Uterus (tissue), 4 donors: ENCODE results near the gene PDE4B. TPM values are rescaled to one million over a fixed set of nuclear protein-coding genes. Genes with fewer than 3 reads are reported as not detected.
A peak's percentile ranks its signal among the peaks of the same experiment; 100 is the strongest.
"Not testable (repeated sequence)": the region's sequence is repeated elsewhere in the genome, so short reads cannot be mapped to it uniquely, and the experiment has no call there.

Experiments used
- DNase-seq, 2 donors: peaks; one replicate each; pipeline ENCODE4 v3.0.0-alpha.2; 2019 to 2020
- H3K27ac ChIP-seq, 2 donors: fragments of 200-600 bp; sonication (generic); 1 replicate in 1 of 2; 2 replicates in 1 of 2; pipeline ENCODE4 v1.5.1; 2016 to 2018
- H3K27me3 ChIP-seq, 2 donors: fragments of 200-600 bp; sonication (generic); one replicate each; pipeline ENCODE4 v1.5.1; 2018 to 2019; ENCODE audit warnings: control low read depth in 1 of 2
- H3K36me3 ChIP-seq, 2 donors: fragments of 200-600 bp; sonication (generic); one replicate each; pipeline ENCODE4 v1.5.1; 2019; ENCODE audit warnings: control low read depth in 1 of 2
- H3K4me1 ChIP-seq, 2 donors: fragments of 200-600 bp; sonication (generic); one replicate each; pipeline ENCODE4 v1.5.1; 2018 to 2019; ENCODE audit warnings: control low read depth in 1 of 2
- H3K4me3 ChIP-seq, 2 donors: fragments of 200-600 bp; sonication (generic); 1 replicate in 1 of 2; 2 replicates in 1 of 2; pipeline ENCODE4 v1.5.1; 2018 to 2019; ENCODE audit warnings: mild to moderate bottlenecking in 1 of 2
- H3K9me3 ChIP-seq, 2 donors: fragments of 200-600 bp; sonication (generic); one replicate each; pipeline ENCODE4 v1.5.1; 2019; ENCODE audit warnings: control low read depth in 1 of 2
- POLR2A ChIP-seq, 2 donors: fragments of 450-650 bp; IDR thresholded peaks; one replicate each; pipeline ENCODE4 v1.6.1; 2016; ENCODE audit warnings: antibody characterized with exemption in 2 of 2, mild to moderate bottlenecking in 1 of 2, moderate library complexity in 1 of 2
- intact Hi-C: fragments of 100-400 bp; cut with DNase I; formaldehyde crosslinking; loops from one replicate; pipeline ENCODE4 v1.15.1; 2023; ENCODE audit warnings: low total_unique reads
- total RNA-seq, 4 donors: library from RNA; depleted of rRNA in 3 of 4; stranded (reverse); fragments of >200 nt in 3 of 4; gene quantifications; one replicate each; pipeline versions ENCODE4 v1.1.0 to v1.2.4, GENCODE V29; 2014 to 2023
- TF ChIP-seq, protein P1 (sequence below), 4 experiments: fragments of 200-600 bp in 2 of 4; fragments of 450-650 bp in 2 of 4; sonication (generic) in 2 of 4; IDR thresholded peaks; one replicate each; pipeline ENCODE4 v1.5.1; 2016 to 2019; ENCODE audit warnings: antibody characterized with exemption in 4 of 4, mild to moderate bottlenecking in 2 of 4, moderate library complexity in 1 of 4
- donor health status: DM: yes; HTN: yes; CAD: no.

The PDE4B gene
- total RNA-seq, 4 donors from 2014 or later, result 6.9 to 22.9 (median 17.8) TPM

DNA sequence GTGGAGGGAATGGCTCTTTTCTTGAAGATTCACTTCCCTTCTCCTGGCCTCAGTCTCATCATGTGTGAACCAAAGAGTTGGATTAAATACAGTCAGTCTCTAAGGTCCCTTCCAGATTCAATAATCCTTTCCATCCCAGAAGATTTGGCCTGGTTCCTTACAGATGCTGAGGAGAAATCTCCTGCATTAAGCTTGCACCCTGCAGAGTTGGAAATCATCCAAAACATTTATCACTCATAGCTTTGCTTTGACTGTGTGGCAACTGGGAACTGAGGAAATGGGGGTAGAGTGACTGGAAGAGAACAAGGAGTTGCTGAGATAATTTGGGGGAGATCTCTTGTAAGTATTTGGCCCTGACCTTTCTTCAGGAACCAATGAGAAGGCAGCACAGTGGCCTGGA lies 520.7 kb downstream of the PDE4B start:
- no peak for DNase-seq
- Histone ChIP-seq H3K27ac (no peak overlapping the region), H3K36me3 (no peaks in the 10 kb centered on the region), H3K9me3 (no peaks in the 10 kb centered on the region), H3K4me3 (no peak overlapping the region), H3K4me1 (no peaks in the 10 kb centered on the region), H3K27me3 (no peaks in the 10 kb centered on the region)
- TF ChIP-seq, protein P1, sequence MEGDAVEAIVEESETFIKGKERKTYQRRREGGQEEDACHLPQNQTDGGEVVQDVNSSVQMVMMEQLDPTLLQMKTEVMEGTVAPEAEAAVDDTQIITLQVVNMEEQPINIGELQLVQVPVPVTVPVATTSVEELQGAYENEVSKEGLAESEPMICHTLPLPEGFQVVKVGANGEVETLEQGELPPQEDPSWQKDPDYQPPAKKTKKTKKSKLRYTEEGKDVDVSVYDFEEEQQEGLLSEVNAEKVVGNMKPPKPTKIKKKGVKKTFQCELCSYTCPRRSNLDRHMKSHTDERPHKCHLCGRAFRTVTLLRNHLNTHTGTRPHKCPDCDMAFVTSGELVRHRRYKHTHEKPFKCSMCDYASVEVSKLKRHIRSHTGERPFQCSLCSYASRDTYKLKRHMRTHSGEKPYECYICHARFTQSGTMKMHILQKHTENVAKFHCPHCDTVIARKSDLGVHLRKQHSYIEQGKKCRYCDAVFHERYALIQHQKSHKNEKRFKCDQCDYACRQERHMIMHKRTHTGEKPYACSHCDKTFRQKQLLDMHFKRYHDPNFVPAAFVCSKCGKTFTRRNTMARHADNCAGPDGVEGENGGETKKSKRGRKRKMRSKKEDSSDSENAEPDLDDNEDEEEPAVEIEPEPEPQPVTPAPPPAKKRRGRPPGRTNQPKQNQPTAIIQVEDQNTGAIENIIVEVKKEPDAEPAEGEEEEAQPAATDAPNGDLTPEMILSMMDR (IDR thresholded peaks at IDR 0.05), result no peak
- no peak for TF ChIP-seq POLR2A (IDR thresholded peaks at IDR 0.05)
- intact Hi-C loops, result no loop called here

DNA sequence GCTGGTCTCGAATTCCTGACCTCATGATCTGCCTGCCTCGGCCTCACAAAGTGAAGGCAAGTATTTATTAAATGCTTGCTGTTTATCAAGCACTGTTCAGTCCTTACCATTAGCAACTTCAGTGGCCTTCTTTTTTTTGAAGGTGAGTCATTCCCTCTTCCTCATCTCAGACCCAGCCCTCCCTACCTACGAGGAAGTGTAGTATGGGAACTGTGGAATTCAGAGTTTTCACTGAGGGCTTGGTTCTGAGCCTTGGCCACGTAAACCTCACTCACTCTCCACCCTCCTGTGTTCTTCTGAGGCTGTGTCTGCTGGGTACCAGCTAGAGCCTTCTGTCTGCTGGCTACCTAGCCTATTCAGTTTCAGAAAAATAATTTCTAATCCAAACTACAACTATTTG lies 523.0 kb downstream of the PDE4B start:
- Histone ChIP-seq H3K27ac (peak overlapping the region in 1 of 2 donors; percentile 75), H3K27me3 (no peaks in the 10 kb centered on the region), H3K36me3 (no peaks in the 10 kb centered on the region), H3K4me1 (no peaks in the 10 kb centered on the region), H3K4me3 (no peak overlapping the region), H3K9me3 (no peaks in the 10 kb centered on the region)
- DNase-seq, result no peak
- TF ChIP-seq, protein P1 (IDR thresholded peaks at IDR 0.05), result no peak
- TF ChIP-seq POLR2A (IDR thresholded peaks at IDR 0.05), result no peak
- intact Hi-C loops, result no loop called here

DNA sequence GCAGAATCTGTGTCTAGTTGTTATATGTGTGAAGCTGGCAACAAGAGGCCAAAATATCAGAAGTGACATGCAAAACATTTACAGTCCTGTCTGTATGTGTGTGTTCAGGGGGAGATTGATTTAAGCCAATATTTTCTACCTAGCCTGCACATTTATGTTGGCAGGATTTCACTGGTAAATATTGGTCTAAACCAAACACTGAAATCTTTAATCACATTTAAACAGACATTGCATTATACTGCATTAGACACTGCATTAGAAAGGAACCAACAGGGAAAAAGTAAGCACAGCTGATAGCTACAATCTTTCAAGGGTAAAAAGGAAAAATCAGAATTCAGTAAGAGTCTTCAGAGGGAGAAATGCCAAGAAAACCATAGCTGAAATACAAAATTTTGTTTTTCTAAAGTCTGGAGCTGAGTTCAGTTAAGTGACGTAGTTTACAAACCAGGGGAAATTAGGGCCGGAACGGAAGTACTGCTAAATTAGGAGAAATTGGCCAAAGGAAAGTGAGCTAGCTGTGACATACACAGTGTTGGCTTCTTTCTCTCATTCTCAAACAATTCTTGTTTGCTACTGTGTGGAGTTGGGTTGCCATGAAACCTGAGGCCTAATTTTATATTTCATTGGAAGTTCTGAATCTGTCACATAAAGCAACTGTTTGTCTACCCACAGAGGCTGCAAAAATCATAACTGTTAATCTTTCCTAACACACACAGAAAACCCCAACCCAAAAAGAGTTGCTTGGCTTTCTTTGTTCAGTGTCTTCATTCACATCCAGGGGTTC lies 524.0 kb downstream of the PDE4B start:
- intact Hi-C loops, result no loop called here
- H3K4me1 ChIP-seq, result no peaks in the 10 kb centered on the region

DNA sequence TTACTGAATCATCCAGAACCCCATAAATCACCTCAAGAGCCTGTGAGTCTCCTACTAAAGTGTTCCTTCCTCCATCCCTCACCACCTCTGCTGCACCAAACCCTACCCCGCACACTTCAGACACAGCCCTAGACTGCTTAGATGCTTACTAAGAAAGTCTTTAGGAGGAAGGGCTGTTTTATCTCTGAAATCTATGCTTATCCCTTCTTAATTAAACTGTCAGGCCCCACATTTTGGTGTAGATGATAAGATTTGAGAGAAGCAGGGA lies 524.5 kb downstream of the PDE4B start:
- TF ChIP-seq POLR2A (IDR thresholded peaks at IDR 0.05), result no peak
- TF ChIP-seq, protein P1 (IDR thresholded peaks at IDR 0.05), result no peak
- H3K9me3 ChIP-seq, result no peaks in the 10 kb centered on the region
- no peaks in the 10 kb centered on the region for H3K4me1 ChIP-seq
- peak in 1 of 2 donors; percentile 38 for DNase-seq
- intact Hi-C loops, result no loop called here
- no peaks in the 10 kb centered on the region for H3K27me3 ChIP-seq
- peak overlapping the region; percentile 75 to 79 for H3K27ac ChIP-seq
- no peak overlapping the region for H3K4me3 ChIP-seq
- H3K36me3 ChIP-seq, result no peaks in the 10 kb centered on the region

More for the DNA sequence above, 524.0 kb downstream of the PDE4B start:
- H3K27ac ChIP-seq, result peak overlapping the region; percentile 75 to 79
- H3K4me3 ChIP-seq, result no peak overlapping the region
- TF ChIP-seq, protein P1 (IDR thresholded peaks at IDR 0.05), result no peak
- no peak for TF ChIP-seq POLR2A (IDR thresholded peaks at IDR 0.05)
- DNase-seq, result peak in 1 of 2 donors; percentile 43
- no peaks in the 10 kb centered on the region for H3K9me3 ChIP-seq
- H3K36me3 ChIP-seq, result no peaks in the 10 kb centered on the region
- no peaks in the 10 kb centered on the region for H3K27me3 ChIP-seq

DNA sequence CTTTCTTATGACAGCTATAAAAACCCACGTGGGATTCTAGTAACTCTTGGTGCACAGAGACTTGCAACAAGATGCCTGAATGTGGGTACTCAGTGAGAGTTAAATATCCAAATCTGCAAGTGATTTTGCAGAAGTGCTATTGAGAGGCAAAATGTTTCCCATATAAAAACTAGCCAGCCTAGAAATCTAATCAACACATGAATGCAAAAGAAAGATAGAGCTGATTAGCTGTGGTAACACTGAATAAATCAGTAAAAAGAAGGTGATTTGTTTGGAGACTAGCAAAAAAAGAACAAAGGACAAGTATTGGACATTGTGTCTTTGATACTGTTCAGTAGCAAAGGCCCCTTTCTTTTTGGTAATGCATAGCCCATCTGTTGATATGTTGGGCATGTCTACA lies 527.5 kb downstream of the PDE4B start:
- Histone ChIP-seq H3K4me1 (no peaks in the 10 kb centered on the region), H3K27me3 (no peaks in the 10 kb centered on the region), H3K4me3 (no peak overlapping the region), H3K9me3 (no peaks in the 10 kb centered on the region), H3K36me3 (no peaks in the 10 kb centered on the region), H3K27ac (no peak overlapping the region)
- intact Hi-C loops, result no loop called here
- DNase-seq, result no peak
- TF ChIP-seq, protein P1 (IDR thresholded peaks at IDR 0.05), result no peak
- TF ChIP-seq POLR2A (IDR thresholded peaks at IDR 0.05), result no peak

DNA sequence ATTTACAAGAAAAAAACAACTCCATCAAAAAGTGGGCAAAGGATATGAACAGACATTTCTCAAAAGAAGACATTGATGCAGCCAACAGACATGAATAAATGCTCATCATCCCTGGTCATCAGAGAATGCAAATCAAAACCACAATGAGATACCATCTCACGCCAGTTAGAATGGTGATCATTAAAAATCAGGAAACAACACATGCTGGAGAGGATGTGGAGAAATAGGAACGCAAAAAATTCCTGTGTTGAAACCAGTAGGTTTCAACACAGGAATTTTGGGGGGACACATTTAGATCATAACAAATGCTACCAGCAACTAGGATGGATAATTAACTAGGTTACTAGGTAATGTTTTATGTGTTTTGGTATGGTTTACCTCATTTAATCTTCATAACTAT lies 529.8 kb downstream of the PDE4B start:
- H3K4me1 ChIP-seq, H3K4me3 ChIP-seq, H3K9me3 ChIP-seq, DNase-seq, H3K27ac ChIP-seq, H3K36me3 ChIP-seq, intact Hi-C loops, H3K27me3 ChIP-seq: not testable (repeated sequence)
